GM18505 (cell line): Measurements from ENCODE around the gene MEF2C.
"Not testable (repeated sequence)": the region's sequence is repeated elsewhere in the genome, so short reads cannot be mapped to it uniquely, and the experiment has no call there.

Source experiments
- ATAC-seq: cut with Tn5 transposase; IDR thresholded peaks from one replicate; pipeline ENCODE4 v1.9.1; 2021; ENCODE audit not compliant: unreplicated experiment
- POLR2A ChIP-seq: IDR thresholded peaks from 4 replicates; pipeline ENCODE4 v1.6.1; 2011; ENCODE audit warnings: borderline replicate concordance; ENCODE audit not compliant: insufficient read depth, insufficient read length; ENCODE audit errors: extremely low read depth

The MEF2C gene

DNA sequence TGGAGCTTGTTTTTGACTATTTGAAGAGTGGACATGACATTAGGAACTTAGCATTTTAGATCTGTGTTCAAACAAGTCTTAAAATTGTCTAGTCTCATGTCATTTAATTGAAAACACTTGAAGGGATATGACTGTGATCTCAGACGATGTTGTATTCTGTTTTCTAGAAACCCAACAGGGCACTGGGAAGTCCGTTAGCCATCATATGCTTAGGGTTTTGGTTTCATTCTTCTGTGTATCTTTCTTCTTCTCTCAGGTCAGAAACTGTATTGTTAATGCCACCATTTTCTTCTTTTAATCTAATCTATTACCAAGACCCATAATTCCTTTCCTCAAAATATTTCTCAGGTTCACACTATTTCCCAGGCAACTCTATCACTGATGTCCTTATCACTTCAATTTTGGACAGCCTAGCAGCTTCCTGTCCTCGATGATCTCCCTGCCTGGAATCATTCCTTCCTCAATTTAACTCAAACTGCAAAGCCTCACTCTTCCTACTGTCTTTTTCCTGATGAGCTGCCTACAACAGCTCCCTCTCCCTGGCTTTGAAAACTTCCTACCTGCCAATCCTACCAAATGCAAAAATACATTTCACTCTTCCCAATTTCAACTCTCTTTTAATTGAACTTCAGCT lies 77.7 kb downstream of the MEF2C start:
- peak; percentile 15 for TF ChIP-seq POLR2A
- ATAC-seq: peak; percentile 70

DNA sequence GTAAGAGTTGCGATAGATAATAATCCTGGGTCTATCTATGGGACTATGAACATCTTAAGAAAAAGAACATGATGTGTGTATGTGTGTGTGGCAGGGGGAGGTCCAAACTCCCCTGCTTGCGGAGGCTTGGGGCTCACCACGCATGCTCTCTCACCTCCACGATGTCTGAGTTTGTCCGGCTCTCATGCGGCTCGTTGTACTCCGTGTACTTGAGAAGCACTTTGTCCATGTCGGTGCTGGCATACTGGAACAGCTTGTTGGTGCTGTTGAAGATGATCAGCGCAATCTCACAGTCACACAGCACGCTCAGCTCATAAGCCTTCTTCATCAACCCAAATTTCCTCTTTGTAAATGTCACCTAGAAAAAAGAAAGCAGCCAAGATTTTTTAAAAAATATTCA lies 78.5 kb downstream of the MEF2C start:
- TF ChIP-seq POLR2A: no peak
- ATAC-seq: no peak

DNA sequence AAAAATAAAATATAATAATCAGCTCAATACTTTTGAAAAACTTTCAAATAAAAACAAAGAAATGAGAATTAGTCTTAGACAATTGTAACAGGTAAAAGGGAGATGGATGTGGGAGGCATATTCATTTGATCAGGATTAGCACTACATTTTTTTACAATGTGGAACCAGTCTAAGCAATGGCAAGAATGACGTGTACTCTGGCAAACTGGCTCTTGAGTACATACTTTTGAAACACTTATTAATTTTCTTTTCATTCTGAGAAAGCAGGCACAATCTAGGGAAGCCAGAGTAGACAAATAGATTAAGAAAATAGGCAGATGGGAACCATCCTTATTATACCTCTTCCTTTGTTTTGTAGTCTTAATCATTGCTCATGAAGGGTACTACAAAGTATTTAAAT lies 79.7 kb downstream of the MEF2C start:
- no peak for ATAC-seq
- TF ChIP-seq POLR2A: no peak

DNA sequence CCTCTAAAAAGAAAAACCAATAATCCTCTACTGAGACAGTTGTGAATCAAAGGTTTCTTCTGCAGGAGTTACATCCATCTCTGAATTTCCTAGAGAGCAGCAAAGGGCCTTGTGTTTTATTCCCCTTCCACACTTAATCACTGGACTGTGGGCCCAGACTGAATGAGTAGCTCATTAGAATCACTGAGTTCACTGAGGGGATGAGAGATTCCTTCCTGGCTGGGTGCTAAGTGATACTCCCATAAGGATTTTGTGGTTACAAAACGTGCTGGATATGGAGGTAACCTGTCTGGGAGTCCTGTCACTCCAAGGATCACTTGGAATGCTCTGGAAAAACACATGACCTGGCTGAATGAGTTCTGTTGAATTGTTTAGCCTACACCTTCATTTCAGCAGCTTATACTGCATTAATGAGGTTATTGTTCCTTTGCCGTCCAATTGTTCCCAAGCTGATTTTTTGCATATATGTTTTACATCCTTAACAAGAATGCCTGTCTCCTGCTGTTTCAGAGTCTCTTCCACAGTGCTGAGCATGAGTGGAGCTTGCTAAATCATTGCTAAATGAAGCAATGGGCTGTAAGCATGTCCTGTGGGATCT lies 82.9 kb downstream of the MEF2C start:
- ATAC-seq: no peak
- TF ChIP-seq POLR2A: no peak

DNA sequence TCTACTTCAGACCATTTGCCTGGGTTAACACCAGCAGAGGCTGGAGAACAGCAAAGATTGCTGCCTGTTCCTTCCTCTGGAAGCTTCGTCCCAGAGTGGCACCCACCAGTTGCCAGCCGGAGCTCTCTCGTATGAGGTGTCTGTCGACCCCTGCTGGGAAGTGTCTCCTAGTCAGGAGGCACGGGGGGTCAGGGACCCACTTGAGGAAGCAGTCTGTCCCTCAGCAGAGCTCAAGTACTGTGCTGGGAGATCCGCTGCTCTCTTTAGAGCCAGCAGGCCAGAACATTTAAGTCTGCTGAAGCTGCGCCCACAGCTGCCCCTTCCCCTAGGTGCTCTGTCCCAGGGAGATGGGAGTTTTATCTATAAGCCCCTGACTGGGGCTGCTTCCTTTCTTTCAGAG lies 84.1 kb downstream of the MEF2C start:
- not testable (repeated sequence) for ATAC-seq

DNA sequence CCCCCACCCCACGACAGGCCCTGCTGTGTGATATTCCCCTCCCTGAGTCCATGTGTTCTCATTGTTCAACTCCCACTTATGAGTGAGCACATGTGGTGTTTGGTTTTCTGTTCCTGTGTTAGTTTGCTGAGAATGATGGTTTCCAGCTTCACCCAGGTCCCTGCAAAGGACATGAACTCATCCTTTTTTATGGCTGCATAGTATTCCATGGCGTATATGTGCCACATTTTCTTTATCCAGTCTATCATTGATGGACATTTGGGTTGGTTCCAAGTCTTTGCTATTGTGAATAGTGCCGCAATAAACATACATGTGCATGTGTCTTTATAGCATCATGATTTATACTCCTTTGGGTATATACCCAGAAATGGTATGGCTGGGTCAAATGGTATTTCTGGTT lies 89.2 kb downstream of the MEF2C start:
- not testable (repeated sequence) for ATAC-seq

DNA sequence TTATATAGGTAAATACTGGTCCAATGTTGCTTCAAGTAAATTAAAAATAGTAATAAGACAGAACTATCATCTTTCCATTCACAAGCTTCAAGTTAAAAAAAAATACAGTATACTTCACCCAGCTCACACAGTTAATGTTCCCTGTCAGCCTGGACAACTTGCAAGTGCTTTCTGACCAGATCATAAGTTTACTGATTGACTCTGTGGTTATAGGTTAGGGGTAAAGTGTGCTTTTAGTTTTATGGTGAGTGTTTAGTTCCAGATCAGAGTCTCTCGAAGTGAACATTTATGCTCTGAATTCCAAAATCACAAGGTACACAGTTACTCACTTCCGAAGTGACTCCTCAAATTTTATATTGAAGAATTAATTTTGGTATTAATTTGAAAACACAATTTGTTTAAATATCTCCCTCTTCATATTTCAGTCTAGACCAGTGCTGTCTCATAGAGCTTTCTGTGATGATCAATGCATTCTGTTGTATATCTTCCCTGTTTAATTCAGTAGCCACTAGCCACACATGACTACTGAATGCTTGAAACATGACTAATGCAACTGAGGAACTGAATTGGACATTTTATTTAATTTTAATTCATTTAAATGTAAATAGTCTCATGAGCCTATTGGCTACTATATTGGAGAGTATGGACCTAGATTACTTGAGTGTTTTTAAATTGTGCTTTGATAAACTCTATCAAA lies 90.7 kb downstream of the MEF2C start:
- no peak for TF ChIP-seq POLR2A
- peak; percentile 82 for ATAC-seq

DNA sequence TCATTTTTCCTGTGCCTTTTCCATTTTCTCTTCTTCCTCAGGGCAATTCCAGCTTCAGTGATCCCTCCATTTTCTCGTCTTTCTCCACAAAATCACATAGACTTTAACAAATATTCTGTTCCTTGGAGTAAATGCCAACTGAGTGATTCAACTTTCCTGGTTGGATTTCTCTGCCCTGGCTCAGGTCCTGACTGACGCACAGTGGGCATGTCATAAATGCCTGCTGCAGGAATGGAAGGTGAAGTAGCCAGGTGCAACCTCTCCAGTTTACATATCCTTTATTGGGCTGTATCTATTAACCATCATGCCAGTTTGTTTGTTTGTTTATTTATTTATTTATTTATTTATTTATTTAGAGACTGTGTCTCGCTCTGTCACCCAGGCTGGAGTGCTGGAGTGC lies 95.1 kb downstream of the MEF2C start:
- no peak for TF ChIP-seq POLR2A
- no peak for ATAC-seq

DNA sequence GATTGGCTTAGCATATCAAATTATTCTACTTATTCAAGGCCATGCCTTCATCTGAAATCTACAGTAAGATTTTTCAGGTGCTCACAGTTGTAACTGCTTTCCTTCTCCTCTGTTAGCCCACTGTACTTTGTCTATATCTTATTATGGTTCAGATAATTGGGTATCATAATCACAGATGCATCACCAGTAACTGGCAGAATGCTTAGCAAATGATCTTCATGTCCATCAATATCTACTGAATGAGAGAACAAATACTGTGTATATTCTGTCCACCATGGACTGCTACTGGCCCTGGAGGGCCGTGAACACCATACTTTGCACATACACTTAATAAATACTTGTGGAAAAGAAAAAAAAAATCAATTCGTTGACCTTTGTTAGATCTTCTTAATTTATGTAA lies 96.2 kb downstream of the MEF2C start:
- TF ChIP-seq POLR2A: peak; percentile 24
- no peak for ATAC-seq

DNA sequence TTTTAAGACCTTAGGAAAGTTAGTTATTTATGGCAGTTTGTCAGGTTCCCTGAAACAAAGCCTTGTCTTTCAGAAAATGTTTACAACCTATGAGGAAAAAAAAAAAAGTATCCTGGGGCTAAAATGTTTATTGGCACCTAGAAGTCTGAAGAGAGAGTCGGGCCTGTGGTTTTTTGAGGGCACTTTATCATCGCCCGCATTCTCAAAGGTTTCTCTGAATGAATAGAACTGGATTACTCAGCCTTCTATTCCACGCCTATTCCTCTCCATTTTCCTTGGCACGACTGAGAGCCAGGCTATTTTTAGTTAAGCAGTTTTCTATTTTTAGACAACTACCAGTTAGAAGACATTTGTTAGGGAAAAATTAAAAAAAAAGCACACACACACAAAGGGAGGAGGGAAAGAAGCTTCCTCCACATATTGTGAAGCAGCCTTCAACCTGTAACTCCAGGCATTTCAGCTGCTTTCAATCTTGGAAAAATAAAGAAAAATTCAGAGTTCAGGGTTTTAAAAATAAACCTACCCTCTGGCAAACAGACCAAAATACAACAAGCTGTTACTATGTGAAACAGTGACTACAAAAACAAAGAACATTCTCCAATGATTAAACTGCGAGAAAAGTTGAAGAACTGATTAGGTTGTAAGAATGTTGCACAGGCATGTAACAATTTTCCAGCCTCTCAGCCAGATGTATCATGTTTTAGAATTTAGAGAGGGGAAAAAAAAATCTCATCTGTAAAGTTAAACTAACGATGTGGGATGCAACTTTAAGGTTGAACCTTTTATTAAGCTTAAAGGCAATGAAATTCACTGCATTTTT lies 97.0 kb downstream of the MEF2C start:
- TF ChIP-seq POLR2A: no peak
- ATAC-seq: peak; percentile 48

DNA sequence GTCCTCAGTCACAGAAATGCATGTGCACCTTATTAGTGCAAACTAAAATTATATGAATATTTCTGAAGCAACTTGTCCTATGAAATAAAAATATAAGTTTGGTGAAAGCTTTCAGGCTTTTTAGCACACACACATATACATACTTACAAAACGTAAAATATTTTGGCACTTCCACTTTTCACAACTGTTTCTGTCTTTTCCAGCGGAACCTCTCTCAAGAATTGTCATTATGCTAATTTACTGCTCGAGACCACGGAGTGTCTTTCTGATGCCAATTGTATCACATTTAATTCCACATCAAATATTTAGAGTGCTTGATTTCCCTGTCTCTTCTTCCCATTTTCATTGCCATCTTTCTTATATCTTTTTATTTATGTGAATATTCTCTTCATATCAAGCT lies 100.4 kb downstream of the MEF2C start:
- no peak for ATAC-seq
- TF ChIP-seq POLR2A: no peak

DNA sequence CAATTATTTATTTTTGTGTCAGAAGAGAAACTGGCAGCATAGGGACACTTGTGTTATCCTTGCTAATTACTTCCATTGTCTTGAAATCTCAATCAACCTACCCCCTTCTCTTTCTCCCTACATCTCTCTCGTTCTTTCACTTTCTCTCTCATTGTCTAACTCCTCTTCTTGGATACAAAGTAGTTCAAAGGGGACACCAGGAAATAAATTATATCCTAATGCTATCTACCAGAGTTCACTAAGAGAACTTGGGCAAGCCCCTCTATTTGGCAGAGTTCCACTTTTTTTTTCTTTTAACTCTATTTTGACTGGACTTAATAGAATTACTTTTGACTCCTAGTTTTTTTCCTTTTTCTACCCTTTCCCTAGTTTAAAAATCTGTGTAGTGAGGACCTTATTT lies 102.2 kb downstream of the MEF2C start:
- ATAC-seq: no peak
- no peak for TF ChIP-seq POLR2A

DNA sequence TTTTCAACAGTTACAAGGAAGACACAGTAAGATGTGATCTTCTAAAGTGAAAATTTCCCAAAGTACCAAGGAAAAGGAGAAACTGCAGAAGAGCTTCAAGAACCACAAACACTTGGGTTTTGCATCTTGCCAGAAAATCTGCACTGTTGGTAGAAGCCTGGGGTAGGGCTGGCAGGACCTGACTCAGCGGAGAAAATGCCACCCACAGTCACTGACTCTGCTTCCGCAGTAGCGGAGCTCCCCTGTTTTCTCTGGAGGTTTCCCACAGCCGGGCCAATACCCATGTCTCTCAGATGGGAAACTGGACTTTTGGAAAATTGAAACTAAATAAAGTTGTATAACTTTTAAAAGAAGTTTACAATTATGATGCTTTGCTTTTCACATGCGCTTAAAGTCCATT lies 104.2 kb downstream of the MEF2C start:
- no peak for ATAC-seq
- TF ChIP-seq POLR2A: no peak

DNA sequence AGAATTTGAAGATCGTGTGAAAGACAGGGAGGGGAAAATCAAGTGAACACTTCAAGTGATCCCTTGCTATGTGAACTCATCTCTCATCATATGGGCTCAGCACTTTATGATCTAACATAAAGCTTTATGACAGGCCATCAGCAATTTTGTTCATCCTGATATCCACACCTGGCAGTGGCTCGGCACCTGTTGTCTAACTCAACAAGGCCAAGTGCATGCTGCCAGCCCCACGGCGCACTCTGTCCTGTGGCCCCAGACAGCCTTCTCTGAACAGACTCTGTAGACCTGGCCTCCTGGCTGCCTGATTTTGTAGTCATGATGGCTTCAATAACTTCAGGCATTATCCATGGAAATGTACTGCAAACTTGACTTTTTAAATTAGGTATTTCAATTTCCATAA lies 106.3 kb downstream of the MEF2C start:
- no peak for ATAC-seq
- no peak for TF ChIP-seq POLR2A
